ENCODE measurements around the gene CASKIN1. TPM values are rescaled to one million over a fixed set of nuclear protein-coding genes. Genes with fewer than 3 reads are reported as not detected.

Gene CASKIN1
- total RNA-seq, 4 donors from 2014 or later = 0.71 to 2.2 (median 1.3) TPM

DNA sequence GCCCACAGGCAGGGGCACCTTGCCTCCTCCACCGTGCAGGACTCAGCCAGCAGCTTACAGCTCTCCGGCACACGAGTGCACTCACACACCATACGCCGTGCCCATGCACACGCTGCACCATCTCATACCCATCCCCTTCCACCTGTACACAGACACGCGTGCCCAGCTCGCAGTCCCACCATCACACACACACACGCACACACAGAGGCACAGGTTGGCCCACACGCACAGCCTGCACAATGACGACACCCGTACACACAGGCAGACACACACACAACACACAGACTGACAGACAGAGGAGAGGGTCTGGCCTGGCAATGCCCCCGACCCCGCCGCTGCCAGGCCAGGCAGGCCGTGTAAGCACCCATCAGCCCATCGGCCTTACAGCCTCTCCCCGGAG is 12.1 kb downstream of the CASKIN1 start:
- intact Hi-C loops (cut with DNase I; ENCODE audit: low total_unique reads) = no loop called here
- WGBS, 2 donors = 79 to 85% methylated on average over 16 to 19 of the region's 19 CpGs

DNA sequence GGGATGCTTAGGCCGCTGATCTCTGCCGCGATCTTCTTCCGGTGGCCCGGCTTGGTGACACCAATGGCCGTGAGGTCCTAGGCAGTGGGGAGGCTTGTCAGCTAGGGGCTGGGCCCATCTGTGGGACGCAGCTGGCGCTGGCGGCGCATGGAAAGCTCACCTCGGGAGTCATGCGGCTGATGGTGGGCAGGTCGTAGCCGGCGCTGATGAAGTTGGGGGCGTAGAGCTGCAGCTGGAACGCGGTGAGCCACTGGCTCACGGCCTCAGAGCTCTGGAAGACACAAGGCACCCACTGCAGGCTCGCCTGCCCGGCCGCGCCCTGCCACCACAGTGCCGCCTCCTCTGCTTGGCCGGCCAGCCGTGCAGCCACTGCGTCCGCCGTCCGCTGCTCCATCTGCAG is 12.7 kb downstream of the CASKIN1 start:
- DNase-seq (ENCODE audit: low spot score in 2 of 2) = no peak
- WGBS, 2 donors = 89 to 97% methylated on average over 17 to 26 of the region's 30 CpGs
- intact Hi-C loops (cut with DNase I; ENCODE audit: low total_unique reads) = no loop called here
- TF ChIP-seq POLR2A (IDR thresholded peaks at IDR 0.05) = no peak
- TF ChIP-seq, protein P1, sequence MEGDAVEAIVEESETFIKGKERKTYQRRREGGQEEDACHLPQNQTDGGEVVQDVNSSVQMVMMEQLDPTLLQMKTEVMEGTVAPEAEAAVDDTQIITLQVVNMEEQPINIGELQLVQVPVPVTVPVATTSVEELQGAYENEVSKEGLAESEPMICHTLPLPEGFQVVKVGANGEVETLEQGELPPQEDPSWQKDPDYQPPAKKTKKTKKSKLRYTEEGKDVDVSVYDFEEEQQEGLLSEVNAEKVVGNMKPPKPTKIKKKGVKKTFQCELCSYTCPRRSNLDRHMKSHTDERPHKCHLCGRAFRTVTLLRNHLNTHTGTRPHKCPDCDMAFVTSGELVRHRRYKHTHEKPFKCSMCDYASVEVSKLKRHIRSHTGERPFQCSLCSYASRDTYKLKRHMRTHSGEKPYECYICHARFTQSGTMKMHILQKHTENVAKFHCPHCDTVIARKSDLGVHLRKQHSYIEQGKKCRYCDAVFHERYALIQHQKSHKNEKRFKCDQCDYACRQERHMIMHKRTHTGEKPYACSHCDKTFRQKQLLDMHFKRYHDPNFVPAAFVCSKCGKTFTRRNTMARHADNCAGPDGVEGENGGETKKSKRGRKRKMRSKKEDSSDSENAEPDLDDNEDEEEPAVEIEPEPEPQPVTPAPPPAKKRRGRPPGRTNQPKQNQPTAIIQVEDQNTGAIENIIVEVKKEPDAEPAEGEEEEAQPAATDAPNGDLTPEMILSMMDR (IDR thresholded peaks at IDR 0.05) = no peak
- H3K4me3 ChIP-seq (ENCODE audit: low read depth, poor library complexity, severe bottlenecking) = no peak overlapping the region

More for the DNA sequence above, 12.1 kb downstream of the CASKIN1 start:
- TF ChIP-seq, protein P1 (IDR thresholded peaks at IDR 0.05) = no peak
- no peak for TF ChIP-seq POLR2A (IDR thresholded peaks at IDR 0.05)
- no peak for DNase-seq (ENCODE audit: low spot score in 2 of 2)
- no peak overlapping the region for H3K4me3 ChIP-seq (ENCODE audit: low read depth, poor library complexity, severe bottlenecking)

DNA sequence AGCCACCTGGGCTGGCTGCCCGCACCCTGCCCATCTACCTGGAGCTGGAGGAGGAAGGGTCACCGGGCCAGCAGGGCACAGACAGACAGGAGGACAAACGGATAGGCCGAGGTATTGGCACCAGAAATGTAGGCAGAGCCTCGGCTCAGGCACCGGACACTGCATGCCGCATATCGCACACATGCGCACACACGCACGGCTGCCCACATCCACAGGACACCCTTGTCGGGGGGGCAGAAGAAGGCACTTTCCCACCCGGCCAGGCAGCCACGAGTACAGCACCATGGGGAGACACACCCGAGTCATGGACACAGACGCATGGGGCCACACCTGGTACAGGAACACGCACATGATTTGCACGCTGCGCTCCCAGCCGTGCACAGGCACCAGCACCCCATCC is 14.5 kb downstream of the CASKIN1 start:
- 89 to 94% methylated on average over 20 of the region's 20 CpGs for WGBS, 2 donors
- DNase-seq (ENCODE audit: low spot score in 2 of 2) = no peak
- no peak overlapping the region for H3K4me3 ChIP-seq (ENCODE audit: low read depth, poor library complexity, severe bottlenecking)
- TF ChIP-seq, protein P1 (IDR thresholded peaks at IDR 0.05) = no peak
- TF ChIP-seq POLR2A (IDR thresholded peaks at IDR 0.05) = no peak
- intact Hi-C loops (cut with DNase I; ENCODE audit: low total_unique reads) = no loop called here

DNA sequence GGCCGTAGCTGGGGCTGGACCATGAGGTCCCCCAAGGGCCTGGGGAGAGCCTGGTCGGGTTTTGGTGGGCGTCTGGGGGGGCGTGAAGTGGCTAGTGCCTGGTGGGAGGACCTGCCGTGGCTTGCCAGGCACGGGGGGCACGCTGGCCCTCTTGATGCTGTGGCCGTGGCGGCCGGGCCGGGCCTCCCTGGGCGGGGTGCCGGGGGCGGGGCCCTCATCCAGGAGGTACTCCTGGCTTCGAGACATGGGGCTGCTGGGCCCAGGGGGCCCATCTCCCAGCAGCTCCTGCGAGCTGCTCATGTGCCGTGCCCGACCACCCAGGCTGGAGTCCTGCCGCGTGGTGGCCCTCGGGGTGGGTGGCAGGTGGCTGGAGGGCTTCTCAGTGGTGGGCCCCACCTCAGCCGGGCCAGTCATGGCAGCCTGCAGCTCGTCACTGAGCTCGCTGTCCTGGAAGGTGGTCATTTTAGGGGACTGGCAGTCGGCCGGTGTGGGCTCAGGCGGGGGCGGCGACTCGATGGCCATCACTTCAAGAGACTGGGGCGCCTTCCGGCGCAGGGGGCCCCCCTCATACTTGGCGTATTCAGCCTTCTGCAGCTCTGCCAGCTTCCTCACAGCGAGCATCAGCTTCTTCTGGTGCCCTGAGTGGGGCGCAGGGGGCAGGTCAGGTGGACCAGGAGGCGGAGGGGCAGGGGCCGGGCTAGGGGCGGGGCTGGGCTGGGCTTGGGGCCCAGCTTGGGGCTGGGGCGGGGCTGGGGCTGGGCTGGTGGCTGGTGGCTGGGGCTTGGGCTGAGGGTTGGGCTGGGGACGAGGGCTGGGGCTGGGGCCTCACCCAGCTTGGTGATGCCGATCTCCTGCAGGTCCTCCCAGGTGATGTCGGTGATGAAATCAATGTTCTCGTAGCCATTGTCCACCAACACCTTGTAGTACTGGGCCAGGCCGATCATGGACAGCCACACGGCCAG is 15.2 kb downstream of the CASKIN1 start:
- 72 to 81% methylated on average over 23 to 39 of the region's 46 CpGs for WGBS, 2 donors
- TF ChIP-seq, protein P1 (IDR thresholded peaks at IDR 0.05) = no peak
- intact Hi-C loops (cut with DNase I; ENCODE audit: low total_unique reads) = no loop called here
- no peak overlapping the region for H3K4me3 ChIP-seq (ENCODE audit: low read depth, poor library complexity, severe bottlenecking)
- DNase-seq (ENCODE audit: low spot score in 2 of 2) = peak in 1 of 2 donors; percentile 86

DNA sequence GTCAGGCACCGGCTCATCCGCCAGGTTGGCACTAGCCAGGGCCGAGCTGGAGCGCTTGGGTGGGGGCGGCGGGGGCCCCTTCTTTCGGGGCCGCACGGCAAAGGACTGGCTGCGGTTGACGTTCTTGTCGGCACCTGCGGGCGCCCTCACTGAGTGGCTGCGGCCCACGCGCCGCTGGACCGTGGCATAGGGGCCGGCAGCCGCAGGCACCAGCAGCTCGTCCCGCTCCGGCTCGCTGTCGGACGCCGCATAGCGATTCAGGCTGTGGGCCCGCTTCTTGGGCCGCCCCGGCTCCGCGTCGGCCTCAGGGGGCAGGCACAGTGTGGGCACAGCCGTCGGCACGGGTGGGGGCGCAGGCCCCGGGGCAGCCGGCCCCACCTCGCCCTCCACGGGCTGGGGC is 15.9 kb downstream of the CASKIN1 start:
- H3K4me3 ChIP-seq (ENCODE audit: low read depth, poor library complexity, severe bottlenecking) = no peak overlapping the region
- WGBS, 2 donors = 85 to 92% methylated on average over 31 to 36 of the region's 43 CpGs
- intact Hi-C loops (cut with DNase I; ENCODE audit: low total_unique reads) = no loop called here
- no peak for DNase-seq (ENCODE audit: low spot score in 2 of 2)
- TF ChIP-seq POLR2A (IDR thresholded peaks at IDR 0.05) = no peak
- TF ChIP-seq, protein P1 (IDR thresholded peaks at IDR 0.05) = no peak

Data from lower leg skin (tissue), 4 donors.